ENCODE measurements around the gene ZNF653. TPM values are rescaled to one million over a fixed set of nuclear protein-coding genes. Genes with fewer than 3 reads are reported as not detected.
A peak's percentile ranks its signal among the peaks of the same experiment; 100 is the strongest.

Gene ZNF653
- total and polyA plus RNA-seq, 9 of the 15 experiments (the other 6 are each of a cell fraction or from before 2014, with no cell fraction given): 1.6 to 8.0 (median 4.2) TPM; not detected in 2

DNA sequence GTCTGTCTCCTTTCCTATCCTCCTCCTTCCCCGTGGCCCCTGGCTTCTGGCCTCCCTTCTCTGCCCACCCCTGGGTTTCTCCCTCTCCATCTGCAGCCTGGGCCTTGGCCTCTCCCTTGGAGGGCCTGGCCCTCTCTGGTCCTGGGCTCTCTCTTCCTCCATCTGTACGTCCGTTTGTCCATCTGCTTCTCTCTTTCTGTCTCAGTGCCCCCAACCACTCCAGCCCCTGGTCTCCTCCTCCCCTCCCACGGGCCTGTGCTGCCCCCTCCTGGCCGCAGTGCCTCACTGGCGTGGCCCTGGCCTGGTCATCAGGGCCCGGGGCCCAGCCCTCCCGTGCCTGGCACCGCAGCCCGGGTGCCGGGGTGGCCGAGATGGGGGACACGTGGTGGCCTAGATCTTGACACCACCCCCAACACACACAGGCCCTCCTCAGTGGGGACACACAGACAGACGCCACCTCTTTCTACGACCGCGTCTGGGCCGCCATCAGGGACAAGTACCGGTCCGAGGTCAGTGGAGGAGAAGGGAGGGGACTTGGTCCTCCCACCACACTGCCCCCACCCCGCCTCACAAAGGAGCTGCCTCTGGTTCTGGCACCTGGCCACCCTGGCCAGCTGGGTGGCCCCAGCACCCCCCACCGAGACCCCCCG lies 58.9 kb downstream of the ZNF653 start (continued):
- TF ChIP-seq ZBTB33 (CRISPR knock-in tag; IDR thresholded peaks at IDR 0.05): peak; percentile 72
- TF ChIP-seq RAD21 (CRISPR knock-in tag; conservative IDR thresholded peaks at IDR 0.05 in 1 of 2, IDR thresholded peaks at IDR 0.05 in 1 of 2): peak; percentile 89
- TF ChIP-seq, protein P1, sequence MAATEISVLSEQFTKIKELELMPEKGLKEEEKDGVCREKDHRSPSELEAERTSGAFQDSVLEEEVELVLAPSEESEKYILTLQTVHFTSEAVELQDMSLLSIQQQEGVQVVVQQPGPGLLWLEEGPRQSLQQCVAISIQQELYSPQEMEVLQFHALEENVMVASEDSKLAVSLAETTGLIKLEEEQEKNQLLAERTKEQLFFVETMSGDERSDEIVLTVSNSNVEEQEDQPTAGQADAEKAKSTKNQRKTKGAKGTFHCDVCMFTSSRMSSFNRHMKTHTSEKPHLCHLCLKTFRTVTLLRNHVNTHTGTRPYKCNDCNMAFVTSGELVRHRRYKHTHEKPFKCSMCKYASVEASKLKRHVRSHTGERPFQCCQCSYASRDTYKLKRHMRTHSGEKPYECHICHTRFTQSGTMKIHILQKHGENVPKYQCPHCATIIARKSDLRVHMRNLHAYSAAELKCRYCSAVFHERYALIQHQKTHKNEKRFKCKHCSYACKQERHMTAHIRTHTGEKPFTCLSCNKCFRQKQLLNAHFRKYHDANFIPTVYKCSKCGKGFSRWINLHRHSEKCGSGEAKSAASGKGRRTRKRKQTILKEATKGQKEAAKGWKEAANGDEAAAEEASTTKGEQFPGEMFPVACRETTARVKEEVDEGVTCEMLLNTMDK (IDR thresholded peaks at IDR 0.05; ENCODE audit: borderline replicate concordance, insufficient read depth, low read depth, low read length, poor library complexity, severe bottlenecking): peak; percentile 77
- no peak for TF ChIP-seq ZNF57 (CRISPR knock-in tag; IDR thresholded peaks at IDR 0.05)
- peak; percentile 29; the same call in 1 of the 2 replicates for TF ChIP-seq HLTF (IDR thresholded peaks at IDR 0.05)
- no peak for TF ChIP-seq HNRNPLL (IDR thresholded peaks at IDR 0.05; ENCODE audit: low read depth, low read length, poor library complexity, severe bottlenecking)
- no peak for TF ChIP-seq EHMT2 (IDR thresholded peaks at IDR 0.05)
- peak; percentile 92 for TF ChIP-seq ARID2 (IDR thresholded peaks at IDR 0.05)
- TF ChIP-seq HMG20A (CRISPR knock-in tag; conservative IDR thresholded peaks at IDR 0.05): no peak
- no peak for TF ChIP-seq ZNF639 (CRISPR knock-in tag; conservative IDR thresholded peaks at IDR 0.05 in 1 of 2, IDR thresholded peaks at IDR 0.05 in 1 of 2)
- peak; percentile 68; the same call in 1 of the 2 replicates for TF ChIP-seq SMARCA5 (IDR thresholded peaks at IDR 0.05)
- no peak for TF ChIP-seq WHSC1 (IDR thresholded peaks at IDR 0.05; ENCODE audit: low read length)
- TF ChIP-seq SMC3 (conservative IDR thresholded peaks at IDR 0.05; ENCODE audit: insufficient read depth, low read depth, low read length): peak; percentile 88
- TF ChIP-seq DEAF1 (CRISPR knock-in tag; IDR thresholded peaks at IDR 0.05): peak; percentile 78
- 0 out of 2 replicates have a peak, but pooled peaks have one; percentile 20 for TF ChIP-seq MTA1 (IDR thresholded peaks at IDR 0.05; ENCODE audit: borderline replicate concordance)
- no peak for TF ChIP-seq RBM34 (IDR thresholded peaks at IDR 0.05; ENCODE audit: borderline replicate concordance, insufficient read depth, low read length)
- TF ChIP-seq MAZ (CRISPR knock-in tag; conservative IDR thresholded peaks at IDR 0.05 in 1 of 2, IDR thresholded peaks at IDR 0.05 in 1 of 2): peak; percentile 56 to 78

All from K562 (cell line).